GM12801 (cell line): ENCODE results near the gene SFI1.

Experiments used
- TF ChIP-seq, protein P1 (sequence below): IDR thresholded peaks from one replicate; pipeline ENCODE4 v1.5.1; 2011; ENCODE audit warnings: control low read depth; ENCODE audit not compliant: insufficient read length; ENCODE audit errors: extremely low read depth

The SFI1 gene

GRCh38 chr22:31465307-31465706 lies 31.0 kb upstream of the SFI1 start:
- TF ChIP-seq, protein P1, sequence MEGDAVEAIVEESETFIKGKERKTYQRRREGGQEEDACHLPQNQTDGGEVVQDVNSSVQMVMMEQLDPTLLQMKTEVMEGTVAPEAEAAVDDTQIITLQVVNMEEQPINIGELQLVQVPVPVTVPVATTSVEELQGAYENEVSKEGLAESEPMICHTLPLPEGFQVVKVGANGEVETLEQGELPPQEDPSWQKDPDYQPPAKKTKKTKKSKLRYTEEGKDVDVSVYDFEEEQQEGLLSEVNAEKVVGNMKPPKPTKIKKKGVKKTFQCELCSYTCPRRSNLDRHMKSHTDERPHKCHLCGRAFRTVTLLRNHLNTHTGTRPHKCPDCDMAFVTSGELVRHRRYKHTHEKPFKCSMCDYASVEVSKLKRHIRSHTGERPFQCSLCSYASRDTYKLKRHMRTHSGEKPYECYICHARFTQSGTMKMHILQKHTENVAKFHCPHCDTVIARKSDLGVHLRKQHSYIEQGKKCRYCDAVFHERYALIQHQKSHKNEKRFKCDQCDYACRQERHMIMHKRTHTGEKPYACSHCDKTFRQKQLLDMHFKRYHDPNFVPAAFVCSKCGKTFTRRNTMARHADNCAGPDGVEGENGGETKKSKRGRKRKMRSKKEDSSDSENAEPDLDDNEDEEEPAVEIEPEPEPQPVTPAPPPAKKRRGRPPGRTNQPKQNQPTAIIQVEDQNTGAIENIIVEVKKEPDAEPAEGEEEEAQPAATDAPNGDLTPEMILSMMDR = no peak

DNA sequence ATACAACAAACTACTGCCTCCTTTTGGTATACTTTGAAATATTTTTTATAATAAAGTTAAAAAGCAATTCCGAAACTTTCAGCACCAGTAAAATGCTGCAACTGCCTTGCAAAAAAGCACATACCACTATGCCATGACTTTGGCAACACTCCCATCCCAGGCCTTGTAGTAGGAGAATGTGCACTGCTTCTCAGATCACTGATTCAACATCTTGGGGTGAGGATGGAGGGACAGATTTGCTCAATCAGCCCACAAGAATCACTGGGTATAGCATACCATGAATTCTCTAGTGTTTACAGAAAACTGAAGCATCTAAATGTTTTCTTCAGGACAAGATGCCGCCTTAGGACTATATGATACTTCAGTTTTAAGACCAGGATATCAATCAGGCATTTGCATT lies 21.6 kb upstream of the SFI1 start:
- TF ChIP-seq, protein P1 = no peak

- TF ChIP-seq, protein P1 = no peak
These were observed 20.5 kb upstream of the SFI1 start for GRCh38 chr22:31475800-31476199.

DNA sequence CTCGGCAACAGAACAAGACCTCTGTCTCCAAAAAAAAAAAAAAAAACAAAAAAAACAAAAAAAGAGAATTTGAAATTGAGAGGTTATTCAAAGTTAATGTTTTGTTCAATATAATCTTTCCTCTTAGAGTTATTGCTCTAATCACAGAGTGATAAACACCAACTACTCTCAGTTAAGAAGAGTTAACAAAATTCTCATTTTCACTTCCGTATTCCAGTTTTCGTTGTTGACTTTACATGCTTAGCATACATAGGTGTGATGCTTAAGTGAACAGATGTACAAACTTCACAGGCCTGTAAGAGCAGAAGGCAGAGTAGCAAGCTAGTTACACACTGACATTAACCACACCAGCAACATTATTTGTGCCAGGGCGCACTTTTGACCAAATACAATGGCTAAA lies 19.0 kb upstream of the SFI1 start:
- TF ChIP-seq, protein P1 = no peak

GRCh38 chr22:31481129-31481528 lies 15.2 kb upstream of the SFI1 start:
- TF ChIP-seq, protein P1 = no peak

DNA sequence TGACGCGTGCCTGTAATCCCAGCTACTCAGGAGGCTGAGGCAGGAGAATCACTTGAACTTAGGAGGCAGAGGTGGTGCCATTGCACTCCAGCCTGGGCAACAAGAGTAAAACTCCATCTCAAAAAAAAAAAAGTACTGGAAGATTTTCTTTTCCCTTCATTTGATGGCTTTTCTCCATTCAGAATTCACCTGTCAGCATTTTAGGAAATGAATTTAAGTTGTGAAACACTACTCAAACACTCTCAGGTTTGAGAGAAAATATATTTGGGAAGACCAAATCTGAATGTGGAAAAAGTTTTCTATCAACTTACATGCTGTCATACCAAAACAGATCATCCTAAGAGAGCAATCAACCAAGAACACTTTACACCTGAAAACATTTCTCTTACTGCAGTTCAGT lies 9.4 kb upstream of the SFI1 start:
- TF ChIP-seq, protein P1 = no peak

DNA sequence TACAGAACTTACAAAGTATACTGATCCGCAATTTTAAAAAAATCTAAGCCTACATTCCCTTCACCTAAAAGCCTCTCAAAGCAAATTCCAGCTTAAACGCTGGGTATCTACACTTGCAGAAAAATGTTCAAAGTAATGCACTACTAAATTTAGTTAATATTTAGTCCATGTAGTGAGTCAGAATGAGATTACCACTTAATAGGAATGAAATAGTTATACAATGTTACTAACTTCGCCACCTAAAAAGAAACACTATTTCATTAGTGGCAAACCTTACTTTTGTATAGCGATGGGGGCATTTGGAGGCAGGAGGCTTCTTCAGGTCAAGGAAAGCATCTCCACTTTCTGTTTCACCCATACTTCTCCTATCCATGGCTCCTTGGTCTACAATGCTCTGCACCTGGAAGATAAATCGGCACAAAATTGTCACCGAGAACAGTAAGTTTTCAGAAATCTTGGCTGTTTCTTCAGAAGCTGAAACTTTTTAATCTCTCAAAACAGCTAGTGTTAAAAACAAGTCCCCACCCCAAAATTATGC lies 7.9 kb upstream of the SFI1 start:
- TF ChIP-seq, protein P1 = no peak
